Bronchial epithelial cell (primary cell): ENCODE measurements around the gene GLB1L3. TPM values are rescaled to one million over a fixed set of nuclear protein-coding genes. Genes with fewer than 3 reads are reported as not detected.
"Not testable (repeated sequence)": the region's sequence is repeated elsewhere in the genome, so short reads cannot be mapped to it uniquely, and the experiment has no call there.

Experiments used
- DNase-seq: peaks from one replicate; pipeline ENCODE4 v3.0.0-alpha.2; 2010; ENCODE audit warnings: low read depth
- FAIRE-seq: peaks from 2 replicates; lab custom pipeline; 2011; peaks lifted over from hg19 to GRCh38; lab: Jason Lieb, UNC
- H3K27me3 ChIP-seq: 2 replicates; pipeline ENCODE4 v1.5.1; 2011; ENCODE audit warnings: low read length; ENCODE audit not compliant: control insufficient read depth, insufficient read depth
- H3K36me3 ChIP-seq: 2 replicates; pipeline ENCODE4 v1.5.1; 2011; ENCODE audit warnings: low read length; ENCODE audit not compliant: control insufficient read depth, insufficient read depth
- H3K4me3 ChIP-seq: 2 replicates; pipeline ENCODE4 v1.5.1; 2011; ENCODE audit warnings: mild to moderate bottlenecking, low read depth, low read length, control low read depth
- total RNA-seq: library from RNA; depleted of rRNA; stranded (reverse); fragments of >200 nt; gene quantifications from 2 replicates; pipeline ENCODE4 v1.2.1, GENCODE V29; 2014
- TF ChIP-seq, protein P1 (sequence below): IDR thresholded peaks from 2 replicates; pipeline ENCODE4 v1.5.1; 2011; ENCODE audit warnings: mild to moderate bottlenecking, moderate library complexity, low read length, control low read depth, inconsistent platforms; ENCODE audit not compliant: insufficient read depth, severe bottlenecking

The GLB1L3 gene
- total RNA-seq, 1 donor from 2014 or later: 2.1 TPM

DNA sequence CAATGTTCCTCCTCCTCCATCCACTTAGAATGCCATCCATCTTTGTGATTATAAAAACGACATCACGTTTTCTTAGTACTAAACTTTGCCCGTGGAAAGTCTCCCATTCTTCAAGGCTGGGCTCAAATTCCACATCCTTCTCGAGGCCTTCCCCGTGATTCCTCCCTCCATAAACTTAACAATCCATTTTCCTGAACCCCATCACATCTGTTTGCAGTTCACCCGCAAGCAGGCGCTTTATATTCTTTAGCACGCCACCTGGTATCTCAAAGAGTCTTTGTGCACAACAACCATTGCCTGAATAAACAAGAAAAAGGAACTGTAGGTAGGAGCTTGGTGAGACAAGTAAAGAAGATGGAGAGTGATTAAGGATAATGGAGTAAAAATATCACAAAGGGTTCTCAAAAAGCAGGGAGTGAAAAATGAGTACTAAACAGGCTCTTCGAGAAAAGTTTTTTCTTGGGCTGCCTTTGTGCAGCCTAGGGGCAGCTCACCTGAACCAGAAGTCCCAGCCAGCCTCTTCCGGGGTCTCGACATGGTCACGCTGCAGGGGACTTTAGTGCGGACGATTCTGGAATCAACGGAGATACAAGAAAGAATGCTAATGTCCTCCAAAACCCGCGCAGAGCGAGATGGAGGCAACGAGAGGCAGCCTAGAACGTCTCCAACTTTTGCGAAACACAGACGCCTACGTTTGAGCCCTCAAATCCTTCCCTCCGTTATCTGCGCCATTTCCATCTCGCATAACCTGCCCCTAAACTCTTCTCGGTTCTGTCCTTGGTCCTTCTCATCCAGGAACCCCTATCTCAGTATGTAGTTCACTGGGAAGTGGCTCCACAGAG lies 23.6 kb upstream of the GLB1L3 start:
- TF ChIP-seq, protein P1, sequence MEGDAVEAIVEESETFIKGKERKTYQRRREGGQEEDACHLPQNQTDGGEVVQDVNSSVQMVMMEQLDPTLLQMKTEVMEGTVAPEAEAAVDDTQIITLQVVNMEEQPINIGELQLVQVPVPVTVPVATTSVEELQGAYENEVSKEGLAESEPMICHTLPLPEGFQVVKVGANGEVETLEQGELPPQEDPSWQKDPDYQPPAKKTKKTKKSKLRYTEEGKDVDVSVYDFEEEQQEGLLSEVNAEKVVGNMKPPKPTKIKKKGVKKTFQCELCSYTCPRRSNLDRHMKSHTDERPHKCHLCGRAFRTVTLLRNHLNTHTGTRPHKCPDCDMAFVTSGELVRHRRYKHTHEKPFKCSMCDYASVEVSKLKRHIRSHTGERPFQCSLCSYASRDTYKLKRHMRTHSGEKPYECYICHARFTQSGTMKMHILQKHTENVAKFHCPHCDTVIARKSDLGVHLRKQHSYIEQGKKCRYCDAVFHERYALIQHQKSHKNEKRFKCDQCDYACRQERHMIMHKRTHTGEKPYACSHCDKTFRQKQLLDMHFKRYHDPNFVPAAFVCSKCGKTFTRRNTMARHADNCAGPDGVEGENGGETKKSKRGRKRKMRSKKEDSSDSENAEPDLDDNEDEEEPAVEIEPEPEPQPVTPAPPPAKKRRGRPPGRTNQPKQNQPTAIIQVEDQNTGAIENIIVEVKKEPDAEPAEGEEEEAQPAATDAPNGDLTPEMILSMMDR: no peak
- no peak for DNase-seq
- FAIRE-seq: no peak

DNA sequence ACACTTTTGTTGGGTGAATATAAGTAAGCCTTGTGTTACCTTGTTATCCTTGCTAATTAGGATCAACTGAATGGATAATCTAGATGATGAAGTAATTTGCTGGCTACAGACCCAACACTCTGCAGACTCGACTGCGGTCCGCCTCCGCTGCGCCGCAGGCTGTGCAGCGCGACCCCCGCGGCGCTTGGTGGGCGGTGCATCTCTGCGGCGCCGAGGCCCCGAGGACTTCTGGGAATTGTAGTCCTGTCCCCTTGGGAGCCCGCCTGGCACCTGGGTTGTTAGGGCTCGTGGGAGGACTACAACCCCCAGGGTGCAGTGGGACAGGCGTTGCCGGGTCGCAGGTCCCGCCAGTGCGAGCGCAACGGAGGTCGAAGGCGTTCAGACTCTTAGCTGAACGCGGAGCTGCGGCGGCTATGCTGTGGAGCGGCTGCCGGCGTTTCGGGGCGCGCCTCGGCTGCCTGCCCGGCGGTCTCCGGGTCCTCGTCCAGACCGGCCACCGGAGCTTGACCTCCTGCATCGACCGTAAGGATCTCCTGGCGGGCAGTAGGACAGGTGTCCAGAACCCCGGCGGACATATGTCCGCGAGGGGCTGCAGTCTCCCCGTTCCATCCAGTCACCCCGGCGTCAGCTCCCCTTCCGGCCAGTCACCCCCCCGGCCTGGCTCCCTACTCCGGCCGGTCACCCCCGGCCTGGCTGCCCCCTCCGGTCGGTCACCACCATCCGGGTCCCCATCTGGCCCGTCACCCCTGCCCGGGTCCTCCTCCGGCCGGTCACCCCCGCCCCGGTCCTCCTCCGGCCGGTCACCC lies 22.8 kb upstream of the GLB1L3 start, which contains the start of the genes ACAD8 and THYN1:
Gene ACAD8, plus strand, starts transcription at position 381 of the 806 bp plus-strand sequence. Its CDS starts 33 bp downstream, at position 414.
Gene THYN1, minus strand, starts transcription at position 165 of the 806 bp plus-strand sequence. CDS start 470 bp downstream, outside the sequence.
- TF ChIP-seq, protein P1: peak; percentile 10
- FAIRE-seq (no peak), DNase-seq (peak; percentile 90)
- Histone ChIP-seq H3K27me3 (no peaks in the 10 kb centered on the region), H3K36me3 (peaks cover 12% of the 10 kb centered on the region), H3K4me3 (peak within 1 kb of the TSS; percentile 70)

More for the DNA sequence above, 23.6 kb upstream of the GLB1L3 start:
- H3K36me3 ChIP-seq: peaks cover 14% of the 10 kb centered on the region
- no peaks in the 10 kb centered on the region for H3K27me3 ChIP-seq
- peak overlapping the region; percentile 70 for H3K4me3 ChIP-seq

DNA sequence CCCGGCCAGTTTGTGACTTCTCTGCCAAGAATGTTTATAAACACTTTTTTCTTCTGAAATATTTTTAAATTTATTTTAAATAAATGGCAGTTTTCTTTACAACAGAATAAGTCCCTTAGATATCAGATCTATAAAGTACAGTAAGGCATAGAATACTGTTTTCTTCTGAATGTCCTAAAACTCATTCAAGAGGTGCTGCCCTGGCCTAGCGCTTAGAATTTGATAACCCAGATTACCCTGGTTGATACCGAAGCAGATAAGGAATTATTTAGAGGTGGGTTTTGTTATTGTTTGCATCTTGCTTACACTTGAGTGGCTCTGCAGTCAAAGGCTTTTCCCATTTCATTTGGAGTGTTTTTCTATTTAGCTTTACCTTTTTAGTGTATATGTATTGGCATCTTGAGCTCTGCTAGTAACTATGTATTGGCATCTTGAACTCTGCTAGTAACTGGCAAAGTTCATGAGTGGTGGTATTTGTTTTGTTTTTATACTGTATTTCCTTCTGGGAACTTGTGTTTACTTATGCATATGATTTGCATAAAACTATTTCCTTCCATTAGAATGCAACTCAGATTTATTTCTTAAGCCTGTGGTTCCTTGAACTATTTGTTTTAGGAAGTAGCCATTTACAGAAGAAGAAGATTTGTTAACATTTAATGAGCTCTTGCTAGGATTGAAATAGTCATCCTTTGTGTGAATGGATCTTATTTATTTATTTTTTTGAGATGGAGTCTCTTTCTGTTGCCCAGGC lies 21.6 kb upstream of the GLB1L3 start:
- TF ChIP-seq, protein P1: no peak
- peak overlapping the region; percentile 70 for H3K4me3 ChIP-seq
- H3K36me3 ChIP-seq: peaks cover 10% of the 10 kb centered on the region
- no peak for DNase-seq
- FAIRE-seq: no peak
- H3K27me3 ChIP-seq: no peaks in the 10 kb centered on the region

DNA sequence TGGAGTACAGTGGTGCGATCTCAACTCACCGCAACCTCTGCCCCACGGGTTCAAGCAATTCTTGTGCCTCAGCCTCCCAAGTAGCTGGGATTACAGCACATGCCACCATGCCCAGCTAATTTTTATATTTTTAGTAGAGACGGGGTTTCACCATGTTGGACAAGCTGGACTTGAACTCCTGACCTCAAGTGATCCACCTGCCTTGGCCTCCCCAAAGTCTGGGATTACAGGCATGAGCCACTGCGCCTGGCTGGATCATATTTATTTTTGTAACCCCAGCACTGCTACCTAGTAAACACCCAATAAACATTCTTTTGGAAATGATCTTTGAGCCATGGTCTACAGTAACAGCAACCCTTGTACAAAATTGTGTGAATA lies 21.0 kb upstream of the GLB1L3 start:
- H3K4me3 ChIP-seq, H3K27me3 ChIP-seq, DNase-seq, FAIRE-seq: not testable (repeated sequence)
- peaks cover 12% of the 10 kb centered on the region for H3K36me3 ChIP-seq

DNA sequence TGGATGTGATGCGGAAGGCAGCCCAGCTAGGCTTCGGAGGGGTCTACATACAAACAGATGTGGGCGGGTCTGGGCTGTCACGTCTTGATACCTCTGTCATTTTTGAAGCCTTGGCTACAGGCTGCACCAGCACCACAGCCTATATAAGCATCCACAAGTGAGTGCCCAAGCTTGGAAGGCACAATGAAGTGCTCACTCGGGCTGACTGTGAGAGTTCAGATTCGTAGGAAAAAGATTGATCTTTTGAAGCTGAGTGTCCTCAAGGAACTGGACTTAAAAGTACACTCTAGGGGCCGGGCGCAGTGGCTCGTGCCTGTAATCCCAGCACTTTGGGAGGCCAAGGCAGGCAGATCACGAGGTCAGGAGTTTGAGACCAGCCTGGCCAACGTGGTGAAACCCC lies 19.1 kb upstream of the GLB1L3 start:
- H3K4me3 ChIP-seq: no peak overlapping the region
- FAIRE-seq: no peak
- TF ChIP-seq, protein P1: no peak
- H3K27me3 ChIP-seq: no peaks in the 10 kb centered on the region
- peaks cover 15% of the 10 kb centered on the region for H3K36me3 ChIP-seq
- no peak for DNase-seq
